Progenitor cell of endocrine pancreas (in vitro differentiated cells): Measurements from ENCODE around the gene PTPRU. TPM values are rescaled to one million over a fixed set of nuclear protein-coding genes. Genes with fewer than 3 reads are reported as not detected.

ENCODE experiments used
- DNase-seq: peaks from one replicate; pipeline ENCODE4 v3.0.0; 2021; ENCODE audit warnings: low spot score; ENCODE audit not compliant: unreplicated experiment
- H3K27ac Mint-ChIP-seq: 2 replicates; pipeline ENCODE4 v1.8.0; 2021; ENCODE audit warnings: mild to moderate bottlenecking, moderate library complexity, mixed read lengths
- H3K27me3 Mint-ChIP-seq: 2 replicates; pipeline ENCODE4 v1.8.0; 2021; ENCODE audit warnings: mixed read lengths
- H3K36me3 Mint-ChIP-seq: 2 replicates; pipeline ENCODE4 v1.8.0; 2022; ENCODE audit warnings: mixed read lengths; ENCODE audit not compliant: insufficient read depth
- H3K4me1 Mint-ChIP-seq: 2 replicates; pipeline ENCODE4 v1.8.0; 2021; ENCODE audit warnings: low read depth, mixed read lengths
- H3K4me3 Mint-ChIP-seq: 2 replicates; pipeline ENCODE4 v1.8.0; 2021; ENCODE audit warnings: low read depth, mild to moderate bottlenecking, moderate library complexity, mixed read lengths
- H3K9me3 Mint-ChIP-seq: 2 replicates; pipeline ENCODE4 v1.8.0; 2021; ENCODE audit warnings: low read depth, mixed read lengths
- total RNA-seq: library from RNA; stranded (reverse); gene quantifications from 2 replicates; pipeline ENCODE4 v1.2.1, GENCODE V29; 2021
- TF ChIP-seq, protein P1 (sequence below): fragments of 200-600 bp; sonication (generic); IDR thresholded peaks from one replicate; pipeline ENCODE4 v1.5.0; 2021; ENCODE audit warnings: antibody characterized with exemption, mild to moderate bottlenecking; ENCODE audit not compliant: unreplicated experiment

Gene PTPRU
- total RNA-seq, 1 donor from 2014 or later, result 79.4 TPM

DNA sequence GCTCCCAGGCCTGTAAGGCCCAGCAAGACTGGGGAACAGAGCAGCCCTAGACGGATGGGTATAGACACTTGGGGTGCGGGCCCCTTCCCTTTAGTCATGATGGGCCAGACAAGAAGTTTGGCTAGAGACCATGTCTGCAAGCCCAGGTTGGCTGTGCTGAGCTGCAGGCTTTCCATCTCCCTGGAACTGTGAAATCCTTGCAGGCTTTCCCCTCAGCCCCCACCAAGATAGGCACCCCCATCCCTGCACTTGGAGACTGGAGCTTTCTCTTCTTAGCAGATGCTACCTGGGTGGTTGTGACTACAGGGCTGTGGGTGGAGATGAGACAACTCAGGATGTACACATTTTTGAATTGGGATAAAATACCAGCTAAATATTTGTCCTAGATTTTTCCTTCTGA lies 110.3 kb downstream of the PTPRU start:
- no peaks in the 10 kb centered on the region for H3K36me3 Mint-ChIP-seq
- H3K4me1 Mint-ChIP-seq, result no peaks in the 10 kb centered on the region
- H3K4me3 Mint-ChIP-seq, result no peak overlapping the region
- DNase-seq, result no peak
- TF ChIP-seq, protein P1, sequence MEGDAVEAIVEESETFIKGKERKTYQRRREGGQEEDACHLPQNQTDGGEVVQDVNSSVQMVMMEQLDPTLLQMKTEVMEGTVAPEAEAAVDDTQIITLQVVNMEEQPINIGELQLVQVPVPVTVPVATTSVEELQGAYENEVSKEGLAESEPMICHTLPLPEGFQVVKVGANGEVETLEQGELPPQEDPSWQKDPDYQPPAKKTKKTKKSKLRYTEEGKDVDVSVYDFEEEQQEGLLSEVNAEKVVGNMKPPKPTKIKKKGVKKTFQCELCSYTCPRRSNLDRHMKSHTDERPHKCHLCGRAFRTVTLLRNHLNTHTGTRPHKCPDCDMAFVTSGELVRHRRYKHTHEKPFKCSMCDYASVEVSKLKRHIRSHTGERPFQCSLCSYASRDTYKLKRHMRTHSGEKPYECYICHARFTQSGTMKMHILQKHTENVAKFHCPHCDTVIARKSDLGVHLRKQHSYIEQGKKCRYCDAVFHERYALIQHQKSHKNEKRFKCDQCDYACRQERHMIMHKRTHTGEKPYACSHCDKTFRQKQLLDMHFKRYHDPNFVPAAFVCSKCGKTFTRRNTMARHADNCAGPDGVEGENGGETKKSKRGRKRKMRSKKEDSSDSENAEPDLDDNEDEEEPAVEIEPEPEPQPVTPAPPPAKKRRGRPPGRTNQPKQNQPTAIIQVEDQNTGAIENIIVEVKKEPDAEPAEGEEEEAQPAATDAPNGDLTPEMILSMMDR, result no peak
- no peaks in the 10 kb centered on the region for H3K9me3 Mint-ChIP-seq
- peaks cover 35% of the 10 kb centered on the region for H3K27me3 Mint-ChIP-seq
- H3K27ac Mint-ChIP-seq, result no peak overlapping the region

DNA sequence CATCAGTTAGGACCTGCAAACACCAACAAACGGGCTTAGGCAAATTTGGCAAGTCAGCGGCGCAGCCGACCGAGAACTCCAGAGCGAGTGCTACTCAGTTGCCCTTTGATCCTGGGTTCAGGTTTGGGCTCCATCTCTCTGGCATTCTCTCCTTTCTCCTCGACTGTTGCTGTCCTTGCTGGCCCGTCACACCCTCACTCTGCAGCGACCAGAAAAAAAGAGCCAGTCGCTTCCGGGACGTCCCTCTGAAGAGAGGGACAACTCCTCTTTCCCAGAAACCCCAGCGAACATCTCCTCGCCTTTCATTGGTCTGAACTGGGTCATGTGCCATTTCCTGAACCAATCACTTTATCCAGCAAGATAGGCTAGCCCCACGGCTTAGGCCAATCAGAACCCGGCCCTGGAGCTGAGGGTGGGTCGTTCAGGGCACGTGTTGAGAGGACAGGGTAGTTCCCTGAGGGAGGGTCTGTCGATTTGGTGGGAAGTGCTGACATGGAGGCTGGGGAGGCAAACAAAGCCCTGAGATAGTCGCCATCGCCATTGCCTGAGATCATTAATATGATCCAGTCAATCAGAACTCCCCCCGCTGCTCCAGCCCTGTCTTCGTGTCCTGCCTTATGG lies 113.7 kb downstream of the PTPRU start:
- TF ChIP-seq, protein P1, result no peak
- H3K27ac Mint-ChIP-seq, result no peak overlapping the region
- no peaks in the 10 kb centered on the region for H3K9me3 Mint-ChIP-seq
- H3K4me3 Mint-ChIP-seq, result no peak overlapping the region
- H3K4me1 Mint-ChIP-seq, result no peaks in the 10 kb centered on the region
- H3K27me3 Mint-ChIP-seq, result peaks cover 17% of the 10 kb centered on the region
- DNase-seq, result no peak
- no peaks in the 10 kb centered on the region for H3K36me3 Mint-ChIP-seq

DNA sequence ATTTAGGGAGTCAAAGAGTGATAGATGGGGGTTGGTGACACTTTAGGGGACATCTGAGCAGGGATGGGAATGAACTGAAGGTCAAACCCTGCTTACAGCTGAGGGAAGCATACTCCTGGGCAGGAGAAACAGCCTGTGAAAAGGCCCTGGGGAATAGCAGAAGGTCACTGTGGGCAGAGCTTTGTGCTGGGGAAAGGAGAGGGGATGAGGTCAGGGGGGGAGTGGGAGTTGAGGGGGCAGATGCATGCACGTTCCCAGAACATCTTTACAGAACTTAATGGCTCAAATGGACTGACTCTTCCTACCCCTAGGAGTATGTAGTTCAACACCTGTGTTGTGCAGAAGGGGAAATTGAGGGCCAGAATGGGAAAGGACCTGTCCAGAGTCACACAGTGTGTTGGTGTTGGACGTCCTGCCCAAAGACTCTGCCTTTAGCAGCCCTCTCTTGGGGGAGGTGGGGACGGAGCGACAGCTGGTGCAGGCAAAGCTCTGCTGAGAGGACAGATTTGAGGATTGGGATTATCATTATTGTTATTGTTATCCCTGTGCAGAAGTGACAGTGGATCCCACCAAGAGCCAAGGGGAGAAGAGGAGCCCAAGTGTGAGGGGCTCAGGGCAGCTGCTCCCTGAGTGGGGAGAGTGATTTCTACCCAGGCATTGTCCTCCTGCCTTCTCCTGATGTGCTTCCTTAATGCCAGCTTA lies 116.5 kb downstream of the PTPRU start:
- Mint-ChIP-seq H3K9me3 (no peaks in the 10 kb centered on the region), H3K27me3 (peaks cover 12% of the 10 kb centered on the region), H3K4me3 (no peak overlapping the region), H3K36me3 (no peaks in the 10 kb centered on the region), H3K4me1 (no peaks in the 10 kb centered on the region), H3K27ac (no peak overlapping the region)
- DNase-seq, result no peak
- TF ChIP-seq, protein P1, result no peak

DNA sequence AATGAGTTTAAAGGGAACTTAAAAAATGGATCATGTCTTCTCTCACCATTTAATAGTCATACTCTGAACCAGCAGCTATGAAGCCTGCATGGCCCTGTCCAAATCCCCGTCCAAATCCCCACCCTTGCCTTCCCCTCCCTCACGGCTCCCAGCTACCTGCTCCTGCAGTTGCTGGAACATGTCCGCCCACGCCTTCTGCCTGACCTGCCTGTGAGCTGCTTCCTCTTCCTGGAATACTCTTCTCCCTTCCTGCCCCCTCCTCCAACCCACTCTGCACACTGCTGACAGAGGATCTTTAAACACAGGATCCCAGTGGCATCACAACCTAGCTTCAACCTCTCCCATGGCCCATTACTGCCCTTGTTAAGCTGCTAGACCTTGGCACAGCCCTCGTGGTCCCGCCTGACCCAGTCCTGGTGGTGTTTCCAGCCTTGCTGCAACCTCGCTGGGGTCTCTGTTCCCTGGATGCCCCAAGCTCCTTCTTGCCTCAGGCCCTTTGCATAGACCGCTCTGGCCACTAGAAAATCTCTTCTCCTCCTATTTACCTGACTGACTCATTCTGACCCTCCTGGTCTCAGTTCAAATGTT lies 118.3 kb downstream of the PTPRU start:
- no peak overlapping the region for H3K27ac Mint-ChIP-seq
- peaks cover 13% of the 10 kb centered on the region for H3K27me3 Mint-ChIP-seq
- H3K36me3 Mint-ChIP-seq, result no peaks in the 10 kb centered on the region
- TF ChIP-seq, protein P1, result no peak
- no peak for DNase-seq
- H3K4me1 Mint-ChIP-seq, result no peaks in the 10 kb centered on the region
- H3K9me3 Mint-ChIP-seq, result no peaks in the 10 kb centered on the region
- H3K4me3 Mint-ChIP-seq, result no peak overlapping the region

DNA sequence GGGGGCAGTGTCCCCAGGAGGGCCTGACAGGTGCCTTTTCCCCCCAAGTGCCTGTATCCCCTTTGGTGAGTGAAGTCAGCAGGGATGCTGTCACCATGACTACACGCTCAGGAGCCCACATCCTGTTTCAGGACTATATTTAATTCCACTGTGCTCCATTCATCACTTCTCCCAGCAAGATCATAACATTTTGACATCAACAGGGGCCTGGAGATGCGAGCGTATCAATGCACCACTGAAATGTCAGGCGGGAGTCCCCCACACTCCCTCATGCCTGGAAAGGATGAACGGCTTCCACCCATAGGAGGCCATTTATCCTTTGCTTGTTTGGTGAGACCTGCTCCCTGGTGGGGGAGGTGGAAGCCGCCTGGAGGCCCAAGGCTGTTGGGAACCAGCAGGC lies 119.1 kb downstream of the PTPRU start:
- no peak overlapping the region for H3K4me3 Mint-ChIP-seq
- no peaks in the 10 kb centered on the region for H3K9me3 Mint-ChIP-seq
- TF ChIP-seq, protein P1, result no peak
- H3K36me3 Mint-ChIP-seq, result no peaks in the 10 kb centered on the region
- no peak for DNase-seq
- no peaks in the 10 kb centered on the region for H3K4me1 Mint-ChIP-seq
- H3K27ac Mint-ChIP-seq, result no peak overlapping the region
- peaks cover 16% of the 10 kb centered on the region for H3K27me3 Mint-ChIP-seq
